NCI-H2081 (cell line): ENCODE results near the gene PDGFD.

Experiments
- DNase-seq, 2 experiments: peaks; one replicate each; lab custom pipeline; 2025; lab: John Stamatoyannopoulos, UW

PDGFD gene

GRCh38 chr11:104164028-104164520 lies at the start of gene PDGFD:
PDGFD (minus strand) TSS chr11:104164147.
- peak; percentile 81 to 89 for DNase-seq

GRCh38 chr11:104206936-104207335 lies 43.0 kb upstream of the PDGFD start:
- DNase-seq = no peak

GRCh38 chr11:104205838-104206237 lies 41.9 kb upstream of the PDGFD start:
- DNase-seq = no peak

GRCh38 chr11:104200688-104201087 lies 36.7 kb upstream of the PDGFD start:
- no peak for DNase-seq

GRCh38 chr11:104199053-104199452 lies 35.1 kb upstream of the PDGFD start:
- DNase-seq = no peak

GRCh38 chr11:104198576-104198975 lies 34.6 kb upstream of the PDGFD start:
- peak in 1 of 2 experiments; percentile 15 for DNase-seq

GRCh38 chr11:104191124-104191523 lies 27.2 kb upstream of the PDGFD start:
- DNase-seq = no peak

GRCh38 chr11:104183593-104183992 lies 19.6 kb upstream of the PDGFD start:
- no peak for DNase-seq

- no peak for DNase-seq
Measured at GRCh38 chr11:104175769-104176168, 11.8 kb upstream of the PDGFD start.

GRCh38 chr11:104169091-104169490 lies 5.1 kb upstream of the PDGFD start:
- no peak for DNase-seq

- DNase-seq = no peak
Measured at GRCh38 chr11:104165014-104165413, 1.1 kb upstream of the PDGFD start.

GRCh38 chr11:104163100-104164027 lies 583 bp downstream of the PDGFD start:
- peak in 1 of 2 experiments; percentile 66 for DNase-seq

- DNase-seq = no peak
Measured at GRCh38 chr11:104161751-104162450, 2.0 kb downstream of the PDGFD start.

- DNase-seq = no peak
Measured at GRCh38 chr11:104159356-104159755, 4.6 kb downstream of the PDGFD start.

GRCh38 chr11:104155375-104155774 lies 8.6 kb downstream of the PDGFD start:
- DNase-seq = no peak

- DNase-seq = no peak
Measured at GRCh38 chr11:104154296-104154695, 9.7 kb downstream of the PDGFD start.

GRCh38 chr11:104152941-104153505 lies 10.9 kb downstream of the PDGFD start:
- DNase-seq = peak in 1 of 2 experiments; percentile 63

- DNase-seq = peak in 1 of 2 experiments; percentile 30
Measured at GRCh38 chr11:104151404-104152204, 12.3 kb downstream of the PDGFD start.

- DNase-seq = no peak
Measured at GRCh38 chr11:104148706-104149105, 15.2 kb downstream of the PDGFD start.

- DNase-seq = no peak
Measured at GRCh38 chr11:104148074-104148473, 15.9 kb downstream of the PDGFD start.

- no peak for DNase-seq
Measured at GRCh38 chr11:104146943-104147342, 17.0 kb downstream of the PDGFD start.

- DNase-seq = peak; percentile 66 to 82
Measured at GRCh38 chr11:104146421-104146820, 17.5 kb downstream of the PDGFD start.
